IMR-90 (cell line): Measurements from ENCODE around the gene EIF1AX. TPM values are rescaled to one million over a fixed set of nuclear protein-coding genes. Genes with fewer than 3 reads are reported as not detected.

Source experiments
- ATAC-seq: fragments of 200-7000 bp; cut with Tn5 transposase; 2 replicates; pipeline ENCODE4 v1.9.1; 2020; ENCODE audit warnings: low read depth, mild to moderate bottlenecking, moderate library complexity
- BruUV-seq: library from RNA; stranded (reverse); fragments of 400-500 nt; replicated peaks from 2 replicates; lab custom pipeline; 2021; lab: Mats Ljungman, UMichigan
- CTCF ChIA-PET: fragments of 300-600 bp; formaldehyde crosslinking; extraction: SDS; loops from one replicate; lab custom pipeline; 2021; ENCODE audit warnings: antibody characterized with exemption; lab: Yijun Ruan, JAX
- POLR2A ChIA-PET: fragments of 300-600 bp; sonication (Branson Sonifier 250); formaldehyde crosslinking; loops from one replicate; lab custom pipeline; 2022; ENCODE audit warnings: antibody characterized with exemption; ENCODE audit not compliant: unreplicated experiment; lab: Charles Lee
- DNase-seq: peaks from one replicate; pipeline ENCODE4 v3.0.0; 2013
- H2AFZ ChIP-seq: replicated peaks from 2 replicates; pipeline ENCODE3; 2013; ENCODE audit warnings: low read length, mild to moderate bottlenecking; ENCODE audit not compliant: poor library complexity
- H2AK5ac ChIP-seq: 2 replicates; pipeline ENCODE4 v1.6.1; 2013; ENCODE audit warnings: low read depth, low read length, inconsistent platforms
- H2AK9ac ChIP-seq: replicated peaks from 2 replicates; pipeline ENCODE3; 2013; ENCODE audit warnings: mild to moderate bottlenecking, low read depth, low read length, moderate library complexity; ENCODE audit not compliant: poor library complexity
- H2BK120ac ChIP-seq: 2 replicates; pipeline ENCODE4 v1.6.1; 2013; ENCODE audit warnings: low read depth, low read length, inconsistent platforms
- H2BK15ac ChIP-seq: 3 replicates; pipeline ENCODE4 v1.6.1; 2013; ENCODE audit warnings: low read depth, low read length, inconsistent platforms
- H2BK20ac ChIP-seq: 2 replicates; pipeline ENCODE4 v1.6.1; 2013; ENCODE audit warnings: low read depth, mild to moderate bottlenecking, inconsistent platforms, low read length, moderate library complexity
- H2BK5ac ChIP-seq: 2 replicates; pipeline ENCODE4 v1.6.1; 2013; ENCODE audit warnings: mild to moderate bottlenecking, low read depth, low read length, inconsistent platforms; ENCODE audit not compliant: poor library complexity, severe bottlenecking
- H3K14ac ChIP-seq: replicated peaks from 2 replicates; pipeline ENCODE4 v1.6.1; 2013; ENCODE audit warnings: low read depth, low read length, inconsistent platforms
- H3K18ac ChIP-seq: 2 replicates; pipeline ENCODE4 v1.6.1; 2013; ENCODE audit warnings: low read depth, low read length, control low read depth
- H3K23ac ChIP-seq: 2 replicates; pipeline ENCODE4 v1.6.1; 2013; ENCODE audit warnings: low read depth, low read length, inconsistent platforms
- H3K27ac ChIP-seq: 2 replicates; pipeline ENCODE4 v1.5.1; 2013; ENCODE audit warnings: mild to moderate bottlenecking, control low read depth, low read length; ENCODE audit not compliant: insufficient read depth
- H3K27me3 ChIP-seq: 2 replicates; pipeline ENCODE4 v1.6.1; 2013; ENCODE audit warnings: low read length; ENCODE audit not compliant: control insufficient read depth, insufficient read depth
- H3K36me3 ChIP-seq: 2 replicates; pipeline ENCODE4 v1.6.1; 2013; ENCODE audit warnings: low read length, mixed read lengths; ENCODE audit not compliant: control insufficient read depth, insufficient read depth
- H3K4ac ChIP-seq: 2 replicates; pipeline ENCODE4 v1.6.1; 2013; ENCODE audit warnings: low read depth, low read length, inconsistent platforms
- H3K4me1 ChIP-seq: 2 replicates; pipeline ENCODE4 v1.6.1; 2013; ENCODE audit warnings: low read length, mixed read lengths; ENCODE audit not compliant: control insufficient read depth, insufficient read depth
- H3K4me2 ChIP-seq: 2 replicates; pipeline ENCODE4 v1.6.1; 2013; ENCODE audit warnings: low read depth, mild to moderate bottlenecking, control low read depth, low read length, moderate library complexity
- H3K4me3 ChIP-seq: 2 replicates; pipeline ENCODE4 v1.5.1; 2013; ENCODE audit warnings: low read depth, mild to moderate bottlenecking, control low read depth, low read length, moderate library complexity; ENCODE audit not compliant: insufficient read depth
- H3K56ac ChIP-seq: 2 replicates; pipeline ENCODE4 v1.6.1; 2013; ENCODE audit warnings: low read length, inconsistent platforms; ENCODE audit not compliant: insufficient read depth; ENCODE audit errors: extremely low read depth
- H3K79me1 ChIP-seq, 2 experiments: 2 replicates each; pipeline ENCODE4 v1.6.1; 2013; ENCODE audit warnings: low read length in 2 of 2, inconsistent platforms in 1 of 2, low read depth in 1 of 2
- H3K9ac ChIP-seq: 2 replicates; pipeline ENCODE4 v1.6.1; 2013; ENCODE audit warnings: low read depth, low read length, control low read depth
- H3K9me1 ChIP-seq: 2 replicates; pipeline ENCODE4 v1.6.1; 2013; ENCODE audit warnings: low read length, inconsistent platforms; ENCODE audit not compliant: insufficient read depth
- H3K9me3 ChIP-seq: 2 replicates; pipeline ENCODE4 v1.6.1; 2013; ENCODE audit warnings: low read length; ENCODE audit not compliant: control insufficient read depth, insufficient read depth
- H4K20me1 ChIP-seq: 2 replicates; pipeline ENCODE4 v1.6.1; 2013; ENCODE audit warnings: low read length, inconsistent platforms; ENCODE audit not compliant: insufficient read depth
- H4K5ac ChIP-seq: 2 replicates; pipeline ENCODE4 v1.6.1; 2013; ENCODE audit warnings: mild to moderate bottlenecking, low read depth, low read length, control low read depth
- H4K8ac ChIP-seq, 2 experiments: 2 replicates each; pipeline ENCODE4 v1.6.1; 2013; ENCODE audit warnings: low read depth in 2 of 2, low read length in 2 of 2, control low read depth in 1 of 2, inconsistent platforms in 1 of 2
- H4K91ac ChIP-seq: 2 replicates; pipeline ENCODE4 v1.6.1; 2013; ENCODE audit warnings: low read depth, low read length, inconsistent platforms; ENCODE audit not compliant: insufficient read depth
- BHLHE40 ChIP-seq: fragments of 150-350 bp; IDR thresholded peaks from 2 replicates; pipeline ENCODE4 v1.6.1; 2016; ENCODE audit warnings: mild to moderate bottlenecking, low read depth, low read length
- CEBPB ChIP-seq: IDR thresholded peaks from 2 replicates; pipeline ENCODE4 v1.6.1; 2012; ENCODE audit warnings: low read depth, low read length, improper control_type of control experiment
- CHD1 ChIP-seq: IDR thresholded peaks from 2 replicates; pipeline ENCODE4 v1.6.1; 2012; ENCODE audit warnings: low read depth, low read length, improper control_type of control experiment
- ELK1 ChIP-seq: fragments of 150-350 bp; IDR thresholded peaks from 2 replicates; pipeline ENCODE4 v1.6.1; 2016; ENCODE audit warnings: low read depth, mild to moderate bottlenecking, low read length, moderate library complexity, borderline replicate concordance
- FOS ChIP-seq: fragments of 150-350 bp; IDR thresholded peaks from 2 replicates; pipeline ENCODE4 v1.6.1; 2016; ENCODE audit warnings: low read depth, low read length
- MAFK ChIP-seq: IDR thresholded peaks from 2 replicates; pipeline ENCODE4 v1.6.1; 2012; ENCODE audit warnings: low read depth, low read length, improper control_type of control experiment
- MXI1 ChIP-seq: IDR thresholded peaks from 2 replicates; pipeline ENCODE4 v1.6.1; 2012; ENCODE audit warnings: low read depth, mild to moderate bottlenecking, low read length, moderate library complexity, borderline replicate concordance
- NFE2L2 ChIP-seq: fragments of 150-350 bp; IDR thresholded peaks from 2 replicates; pipeline ENCODE4 v1.6.1; 2016; ENCODE audit warnings: low read depth, mild to moderate bottlenecking, low read length
- POLR2A ChIP-seq: IDR thresholded peaks from 2 replicates; pipeline ENCODE4 v1.6.1; 2012; ENCODE audit warnings: mild to moderate bottlenecking, low read depth, low read length
- RAD21 ChIP-seq: IDR thresholded peaks from 2 replicates; pipeline ENCODE4 v1.6.1; 2012; ENCODE audit warnings: low read length, improper control_type of control experiment
- RCOR1 ChIP-seq: IDR thresholded peaks from 2 replicates; pipeline ENCODE4 v1.6.1; 2012; ENCODE audit warnings: mild to moderate bottlenecking, low read length, improper control_type of control experiment; ENCODE audit not compliant: insufficient replicate concordance
- RFX5 ChIP-seq: IDR thresholded peaks from 2 replicates; pipeline ENCODE4 v1.8.0; 2012; ENCODE audit warnings: low read depth, mild to moderate bottlenecking, low read length, moderate library complexity
- SMC3 ChIP-seq: fragments of 150-350 bp; IDR thresholded peaks from 2 replicates; pipeline ENCODE4 v1.6.1; 2016; ENCODE audit warnings: low read depth, mild to moderate bottlenecking, antibody characterized with exemption, low read length, moderate library complexity
- USF2 ChIP-seq: fragments of 150-350 bp; IDR thresholded peaks from 2 replicates; pipeline ENCODE4 v1.6.1; 2017; ENCODE audit warnings: mild to moderate bottlenecking, antibody characterized with exemption, low read length, low read depth
- WGBS, 2 experiments: methylation state at CpG; one replicate each; pipeline versions ENCODE4 v1.1.5 to v1.1.7; 2013; ENCODE audit warnings: missing lambda C conversion rate in 2 of 2; ENCODE audit not compliant: insufficient read length in 1 of 2; ENCODE audit errors: extremely low coverage in 2 of 2; 5-methylcytosine and 5-hydroxymethylcytosine counted together
- dilution Hi-C: fragments of 300-500 bp; cut with HindIII; formaldehyde crosslinking; loops from one replicate; pipeline ENCODE4 v1.14.3; 2018; ENCODE audit warnings: low sequenced_read_pairs; ENCODE audit not compliant: unreplicated experiment
- in situ Hi-C: fragments of 300-500 bp; cut with MboI; formaldehyde crosslinking; loops from 3 replicates; pipeline ENCODE4 v1.14.3; 2019; ENCODE audit warnings: low sequenced_read_pairs, inconsistent platforms, mixed read lengths
- intact Hi-C: fragments of 100-400 bp; cut with micrococcal nuclease; formaldehyde crosslinking; loops from 2 replicates; pipeline ENCODE4 v1.10.0; 2022
- polyA plus RNA-seq, 3 experiments: library from polyadenylated mRNA; depleted of rRNA; stranded (reverse); fragments of >200 nt; gene quantifications; 2 replicates each; pipeline ENCODE4 v1.2.3, GENCODE V29; 2012; ENCODE audit warnings: low replicate concordance in 1 of 3
- total RNA-seq: library from RNA; depleted of rRNA; stranded (reverse); fragments of >200 nt; gene quantifications from 2 replicates; pipeline ENCODE4 v1.2.3, GENCODE V29; 2012
- TF ChIP-seq, protein P1 (sequence below): conservative IDR thresholded peaks from 2 replicates; pipeline ENCODE4 v1.5.1; 2012; ENCODE audit warnings: mild to moderate bottlenecking, low read depth, low read length, improper control_type of control experiment

The EIF1AX gene
- total and polyA plus RNA-seq, 2 of the 4 experiments (the other 2 are of a cell fraction), result 12.2 to 44.5 TPM

DNA sequence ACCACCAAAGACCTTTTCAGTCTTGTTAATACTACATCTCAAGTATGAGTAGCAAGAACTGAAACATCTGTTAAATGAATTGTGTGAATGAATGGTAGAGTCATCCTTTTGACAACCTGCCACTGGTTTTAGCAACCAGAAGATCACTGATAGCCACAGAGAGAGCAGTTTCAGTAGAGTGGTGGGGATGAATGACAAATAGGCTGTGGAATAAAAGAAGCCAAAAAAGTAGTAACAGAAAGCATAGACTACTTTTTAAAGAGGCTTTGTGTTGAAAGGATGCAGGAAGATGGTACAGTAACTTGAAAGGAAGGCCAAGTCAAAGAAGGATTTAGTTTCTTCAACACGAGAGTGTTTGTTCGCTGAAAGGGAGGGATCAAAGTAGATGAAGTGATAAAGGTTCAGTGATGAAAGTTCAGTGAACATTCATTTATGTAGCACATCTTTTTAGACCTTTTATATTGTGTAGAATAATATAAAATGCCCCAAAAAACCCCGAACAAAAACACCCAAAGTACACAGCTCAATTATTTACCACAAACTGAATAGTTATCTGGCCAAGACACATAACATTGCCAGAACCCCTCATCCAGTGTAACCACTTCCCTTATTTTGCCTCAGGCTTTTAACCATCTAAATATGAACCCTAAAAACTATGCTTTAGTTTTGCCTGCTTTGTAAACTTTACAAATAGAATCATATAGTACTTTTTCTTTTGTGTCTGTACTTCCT lies 40.1 kb upstream of the EIF1AX start:
- BruUV-seq, result no TSS peak
- dilution Hi-C loops, result no loop called here
- Histone ChIP-seq H3K27ac (no peak overlapping the region), H2BK120ac (no peak overlapping the region), H3K4me1 (no peaks in the 10 kb centered on the region), H4K20me1 (no peaks in the 10 kb centered on the region), H4K5ac (no peak overlapping the region), H3K9me3 (no peaks in the 10 kb centered on the region), H3K4me3 (no peak overlapping the region), H2AK5ac (no peak overlapping the region), H3K4ac (no peak overlapping the region), H2BK5ac (no peak overlapping the region), H2BK20ac (no peak overlapping the region), H3K56ac (no peak overlapping the region), H3K79me1 (no peaks in the 10 kb centered on the region), H4K8ac (no peak overlapping the region), H3K4me2 (no peak overlapping the region), H3K18ac (no peak overlapping the region), H3K14ac (no peak overlapping the region), H3K27me3 (no peaks in the 10 kb centered on the region), H3K9me1 (no peaks in the 10 kb centered on the region), H3K9ac (no peak overlapping the region), H2BK15ac (no peak overlapping the region), H2AFZ (no peak overlapping the region), H3K23ac (no peak overlapping the region), H4K91ac (no peak overlapping the region), H3K36me3 (peaks cover 6% of the 10 kb centered on the region), H2AK9ac (no peak overlapping the region)
- ChIA-PET POLR2A (no interaction called here), CTCF (no interaction called here)
- no peak for ATAC-seq
- in situ Hi-C loops, result no loop called here
- no CpG with 5 or more reads among the region's 3 CpGs for WGBS, 2 experiments
- DNase-seq, result no peak
- TF ChIP-seq NFE2L2 (no peak), POLR2A (no peak), MXI1 (no peak), CEBPB (no peak), BHLHE40 (no peak), FOS (no peak), SMC3 (no peak), MAFK (no peak), RAD21 (no peak), RFX5 (no peak), USF2 (no peak), ELK1 (no peak), RCOR1 (no peak), CHD1 (no peak)
- TF ChIP-seq, protein P1, sequence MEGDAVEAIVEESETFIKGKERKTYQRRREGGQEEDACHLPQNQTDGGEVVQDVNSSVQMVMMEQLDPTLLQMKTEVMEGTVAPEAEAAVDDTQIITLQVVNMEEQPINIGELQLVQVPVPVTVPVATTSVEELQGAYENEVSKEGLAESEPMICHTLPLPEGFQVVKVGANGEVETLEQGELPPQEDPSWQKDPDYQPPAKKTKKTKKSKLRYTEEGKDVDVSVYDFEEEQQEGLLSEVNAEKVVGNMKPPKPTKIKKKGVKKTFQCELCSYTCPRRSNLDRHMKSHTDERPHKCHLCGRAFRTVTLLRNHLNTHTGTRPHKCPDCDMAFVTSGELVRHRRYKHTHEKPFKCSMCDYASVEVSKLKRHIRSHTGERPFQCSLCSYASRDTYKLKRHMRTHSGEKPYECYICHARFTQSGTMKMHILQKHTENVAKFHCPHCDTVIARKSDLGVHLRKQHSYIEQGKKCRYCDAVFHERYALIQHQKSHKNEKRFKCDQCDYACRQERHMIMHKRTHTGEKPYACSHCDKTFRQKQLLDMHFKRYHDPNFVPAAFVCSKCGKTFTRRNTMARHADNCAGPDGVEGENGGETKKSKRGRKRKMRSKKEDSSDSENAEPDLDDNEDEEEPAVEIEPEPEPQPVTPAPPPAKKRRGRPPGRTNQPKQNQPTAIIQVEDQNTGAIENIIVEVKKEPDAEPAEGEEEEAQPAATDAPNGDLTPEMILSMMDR, result no peak
- intact Hi-C loops, result no loop called here
